Thoracic aorta (tissue), 2 donors: ENCODE measurements around the gene SAMD15. TPM values are rescaled to one million over a fixed set of nuclear protein-coding genes. Genes with fewer than 3 reads are reported as not detected.
"Not testable (repeated sequence)": the region's sequence is repeated elsewhere in the genome, so short reads cannot be mapped to it uniquely, and the experiment has no call there.

Experiments used
- ATAC-seq: fragments of 150-250 bp; one replicate; pipeline ENCODE4 v1.8.0; 2017; ENCODE audit warnings: low read depth; ENCODE audit not compliant: insufficient number of reproducible peaks, low FRiP score
- DNase-seq: peaks from one replicate; pipeline ENCODE4 v3.0.0-alpha.2; 2020; ENCODE audit warnings: low spot score
- H3K27ac ChIP-seq, 2 donors: fragments of 200-600 bp; sonication (generic); 1 replicate in 1 of 2; 2 replicates in 1 of 2; pipeline ENCODE4 v1.5.1; 2016; ENCODE audit warnings: mild to moderate bottlenecking in 2 of 2, moderate library complexity in 2 of 2
- H3K27me3 ChIP-seq: fragments of 200-600 bp; sonication (generic); replicated peaks from 2 replicates; pipeline ENCODE4 v1.6.0; 2016; ENCODE audit warnings: mild to moderate bottlenecking; ENCODE audit not compliant: insufficient read depth
- H3K36me3 ChIP-seq: fragments of 200-600 bp; sonication (generic); one replicate; pipeline ENCODE4 v1.5.1; 2016
- H3K4me1 ChIP-seq, 2 donors: fragments of 200-600 bp; sonication (generic); 1 replicate in 1 of 2; 2 replicates in 1 of 2; pipeline versions ENCODE4 v1.5.1 to v1.6.0; 2016; ENCODE audit warnings: low read depth in 2 of 2, mild to moderate bottlenecking in 1 of 2; ENCODE audit not compliant: control insufficient read depth in 1 of 2
- H3K4me3 ChIP-seq: fragments of 200-600 bp; sonication (generic); 2 replicates; pipeline ENCODE4 v1.5.1; 2016; ENCODE audit warnings: mild to moderate bottlenecking
- H3K9me3 ChIP-seq: fragments of 200-600 bp; sonication (generic); 2 replicates; pipeline ENCODE4 v1.5.1; 2016
- total RNA-seq, 2 donors: library from RNA; depleted of rRNA; stranded (reverse); fragments of >200 nt; gene quantifications; one replicate each; pipeline versions ENCODE4 v1.1.0 to v1.2.3, GENCODE V29; 2016
- TF ChIP-seq, protein P1 (sequence below): fragments of 200-600 bp; sonication (generic); IDR thresholded peaks from one replicate; pipeline ENCODE4 v1.5.1; 2019; ENCODE audit warnings: antibody characterized with exemption

The SAMD15 gene
- under 1 TPM in 1 of 2 donors, not detected in 1; 0.14 TPM for total RNA-seq

DNA sequence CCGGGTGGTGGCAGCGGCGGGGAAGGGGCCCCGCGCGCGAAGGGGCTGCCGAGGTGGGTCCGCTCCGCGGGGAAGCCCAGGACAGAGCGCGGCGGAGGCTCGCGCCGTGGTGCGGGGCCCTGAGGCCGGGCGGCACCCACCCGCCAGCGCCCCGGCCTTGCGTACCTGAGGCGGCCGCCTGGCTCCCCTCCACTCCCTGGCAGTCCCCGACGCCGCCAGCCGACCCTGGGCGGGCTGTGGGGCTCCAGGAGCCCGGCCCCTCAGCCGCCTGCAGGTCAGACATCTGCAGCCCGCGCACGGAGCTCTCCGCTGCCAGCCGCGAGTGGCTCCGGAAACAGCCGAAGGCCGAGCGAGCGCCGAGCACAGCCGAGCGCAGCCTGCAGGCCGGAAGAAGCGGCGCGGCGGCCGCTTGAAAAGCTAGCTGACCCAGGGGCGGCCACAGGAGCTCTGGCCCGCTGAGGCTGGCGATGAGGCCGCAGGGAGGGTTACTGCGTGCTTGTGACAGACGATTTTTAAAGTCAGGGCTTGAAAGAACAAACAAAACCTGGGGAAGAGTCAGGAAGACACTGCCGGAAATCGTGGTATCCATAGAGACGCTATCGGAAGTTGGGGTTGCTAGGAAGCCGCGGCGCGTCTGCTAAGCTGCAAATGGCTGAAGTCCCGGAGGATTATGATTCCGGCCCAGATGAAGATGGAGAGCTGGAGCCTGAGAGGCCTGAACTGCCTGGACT lies at the start of gene SAMD15, which contains the start of gene TMED8:
Gene SAMD15 (plus strand): TSS at position 609 of the 731 bp plus-strand sequence. CDS start 40 bp downstream, at position 649.
Gene TMED8 (minus strand): TSS at position 324 of the 731 bp plus-strand sequence. CDS start 41 bp downstream, at position 283.
- TF ChIP-seq, protein P1, sequence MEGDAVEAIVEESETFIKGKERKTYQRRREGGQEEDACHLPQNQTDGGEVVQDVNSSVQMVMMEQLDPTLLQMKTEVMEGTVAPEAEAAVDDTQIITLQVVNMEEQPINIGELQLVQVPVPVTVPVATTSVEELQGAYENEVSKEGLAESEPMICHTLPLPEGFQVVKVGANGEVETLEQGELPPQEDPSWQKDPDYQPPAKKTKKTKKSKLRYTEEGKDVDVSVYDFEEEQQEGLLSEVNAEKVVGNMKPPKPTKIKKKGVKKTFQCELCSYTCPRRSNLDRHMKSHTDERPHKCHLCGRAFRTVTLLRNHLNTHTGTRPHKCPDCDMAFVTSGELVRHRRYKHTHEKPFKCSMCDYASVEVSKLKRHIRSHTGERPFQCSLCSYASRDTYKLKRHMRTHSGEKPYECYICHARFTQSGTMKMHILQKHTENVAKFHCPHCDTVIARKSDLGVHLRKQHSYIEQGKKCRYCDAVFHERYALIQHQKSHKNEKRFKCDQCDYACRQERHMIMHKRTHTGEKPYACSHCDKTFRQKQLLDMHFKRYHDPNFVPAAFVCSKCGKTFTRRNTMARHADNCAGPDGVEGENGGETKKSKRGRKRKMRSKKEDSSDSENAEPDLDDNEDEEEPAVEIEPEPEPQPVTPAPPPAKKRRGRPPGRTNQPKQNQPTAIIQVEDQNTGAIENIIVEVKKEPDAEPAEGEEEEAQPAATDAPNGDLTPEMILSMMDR, result peak; percentile 33
- H3K4me1 ChIP-seq, result peaks cover 7 to 18% of the 10 kb centered on the region in 2 donors
- peak within 1 kb of the TSS; percentile 44 to 68 for H3K27ac ChIP-seq
- H3K27me3 ChIP-seq, result no peaks in the 10 kb centered on the region
- peak within 1 kb of the TSS; percentile 88 for H3K4me3 ChIP-seq
- H3K36me3 ChIP-seq, result no peaks in the 10 kb centered on the region
- DNase-seq (peak; percentile 30), ATAC-seq (peak; percentile 65)
- H3K9me3 ChIP-seq, result no peaks in the 10 kb centered on the region

DNA sequence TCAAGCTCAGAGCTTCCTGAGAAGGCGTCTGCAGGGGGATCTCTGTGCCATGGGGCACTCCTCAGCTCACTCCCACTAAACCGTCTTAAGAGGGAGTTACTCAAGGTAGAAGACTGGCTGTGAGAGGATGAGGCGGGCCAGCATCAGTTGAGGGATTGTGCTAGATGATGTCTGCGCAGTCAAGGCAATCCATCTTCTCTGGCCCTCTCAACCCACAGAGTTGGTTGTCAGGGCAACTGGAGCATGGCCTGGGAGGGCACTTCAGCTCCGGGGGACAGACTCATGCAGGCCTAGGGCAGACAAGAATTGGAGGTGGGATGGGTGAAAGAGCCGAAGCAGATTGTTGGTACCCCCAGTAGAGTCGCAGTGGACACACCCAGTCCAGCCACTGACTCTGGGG lies 47.3 kb upstream of the SAMD15 start:
- Histone ChIP-seq H3K27me3 (no peaks in the 10 kb centered on the region), H3K36me3 (no peaks in the 10 kb centered on the region), H3K9me3 (no peaks in the 10 kb centered on the region), H3K27ac (no peak overlapping the region), H3K4me3 (no peak overlapping the region), H3K4me1 (no peaks in the 10 kb centered on the region)
- ATAC-seq, result no peak
- DNase-seq, result no peak
- TF ChIP-seq, protein P1, result no peak

DNA sequence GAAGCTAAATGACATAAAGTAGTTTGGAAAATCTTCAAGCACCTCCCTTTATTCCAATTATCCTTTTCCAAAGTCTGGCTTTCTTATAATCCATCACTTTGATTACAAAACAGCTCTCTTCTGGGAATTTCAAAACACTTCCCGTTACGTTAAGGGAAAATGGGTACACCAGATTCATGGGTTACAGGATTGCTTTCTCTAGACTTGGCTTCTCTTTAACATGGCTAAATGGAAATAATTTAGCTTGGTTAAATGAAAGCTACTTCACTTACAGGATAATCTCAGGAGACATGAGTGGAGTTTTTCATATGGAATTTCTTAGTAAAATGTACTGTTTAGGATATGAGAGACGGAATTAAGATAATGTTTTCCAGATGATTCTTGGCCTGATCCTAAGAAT lies 41.6 kb upstream of the SAMD15 start:
- H3K4me3 ChIP-seq, result no peak overlapping the region
- H3K27me3 ChIP-seq, result no peaks in the 10 kb centered on the region
- no peak for DNase-seq
- H3K36me3 ChIP-seq, result peaks cover 2% of the 10 kb centered on the region
- no peak overlapping the region for H3K27ac ChIP-seq
- H3K4me1 ChIP-seq, result no peaks in the 10 kb centered on the region
- TF ChIP-seq, protein P1, result no peak
- ATAC-seq, result no peak
- H3K9me3 ChIP-seq, result no peaks in the 10 kb centered on the region

DNA sequence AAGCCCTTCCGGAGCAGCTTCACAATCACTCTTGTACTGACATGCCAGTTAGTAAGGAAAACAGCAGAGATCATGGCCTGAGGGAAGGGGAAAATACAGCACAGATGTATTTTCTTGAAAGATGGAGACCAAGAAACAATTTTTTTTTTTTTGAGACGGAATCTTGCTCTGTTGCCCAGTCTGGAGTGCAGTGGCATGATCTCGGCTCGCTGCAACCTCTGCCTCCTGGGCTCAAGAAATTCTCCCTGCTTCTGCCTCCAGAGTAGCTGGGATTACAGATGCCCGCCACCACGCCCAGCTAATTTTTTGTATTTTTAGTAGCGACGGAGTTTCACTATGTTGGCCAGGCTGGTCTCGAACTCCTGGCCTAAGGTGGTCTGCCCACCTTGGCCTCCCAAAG lies 39.9 kb upstream of the SAMD15 start:
- ATAC-seq, H3K4me1 ChIP-seq, H3K4me3 ChIP-seq, H3K27ac ChIP-seq, DNase-seq, H3K9me3 ChIP-seq, H3K27me3 ChIP-seq: not testable (repeated sequence)
- H3K36me3 ChIP-seq, result peaks cover 17% of the 10 kb centered on the region

DNA sequence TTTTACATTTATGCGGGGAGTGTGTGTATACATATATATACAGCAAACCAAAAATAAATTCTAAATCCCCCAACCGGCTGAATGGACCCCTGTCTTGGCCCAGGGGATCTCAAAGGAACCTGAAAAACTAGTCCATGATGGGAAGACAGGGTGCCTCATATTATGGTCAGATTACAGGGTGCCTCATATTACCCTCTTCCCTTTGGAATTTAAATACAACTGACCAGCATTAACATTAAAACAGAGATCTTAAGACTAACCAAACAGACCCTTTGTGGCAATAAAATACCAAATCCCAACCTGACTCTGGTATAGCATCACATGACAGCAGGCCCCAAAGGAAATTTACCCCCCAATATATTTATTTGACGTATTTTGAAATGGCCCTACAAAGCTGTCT lies 39.3 kb upstream of the SAMD15 start:
- Histone ChIP-seq H3K27me3 (no peaks in the 10 kb centered on the region), H3K36me3 (peaks cover 24% of the 10 kb centered on the region), H3K9me3 (no peaks in the 10 kb centered on the region), H3K4me3 (no peak overlapping the region), H3K4me1 (no peaks in the 10 kb centered on the region), H3K27ac (no peak overlapping the region)
- ATAC-seq (no peak), DNase-seq (no peak)
- TF ChIP-seq, protein P1, result no peak
